Anterior cingulate cortex (tissue), 58 donors: ENCODE measurements around the gene UGT1A9.

Source experiments
- DNase-seq, 58 donors: peaks; one replicate each; lab custom pipeline; 2025; lab: John Stamatoyannopoulos, UW

Gene UGT1A9

DNA sequence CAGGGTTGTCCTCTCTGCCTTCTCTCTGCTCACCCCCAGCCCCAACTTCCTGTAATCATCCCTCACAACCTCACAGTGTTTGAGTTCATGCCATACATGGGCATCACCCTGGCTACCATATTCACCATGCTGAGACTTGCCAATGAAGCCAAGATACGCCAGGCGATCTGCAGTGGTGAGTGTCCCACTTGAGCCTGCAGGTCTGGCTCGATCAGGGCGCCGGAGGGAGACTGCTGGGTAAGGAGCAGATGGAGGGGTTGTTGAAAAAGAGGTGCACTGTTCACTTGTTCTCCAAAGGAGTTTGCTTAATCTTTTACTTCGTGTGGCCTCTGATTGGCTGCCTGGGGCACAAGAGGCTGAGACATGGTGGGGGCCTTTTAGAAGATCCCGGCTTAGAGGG is 121.0 kb downstream of the UGT1A9 start:
- DNase-seq = no peak

- DNase-seq = no peak
Observed at GRCh38 chr2:233793465-233794127, 121.9 kb downstream of the UGT1A9 start.

GRCh38 chr2:233794128-233794658 is 122.5 kb downstream of the UGT1A9 start:
- no peak for DNase-seq

DNA sequence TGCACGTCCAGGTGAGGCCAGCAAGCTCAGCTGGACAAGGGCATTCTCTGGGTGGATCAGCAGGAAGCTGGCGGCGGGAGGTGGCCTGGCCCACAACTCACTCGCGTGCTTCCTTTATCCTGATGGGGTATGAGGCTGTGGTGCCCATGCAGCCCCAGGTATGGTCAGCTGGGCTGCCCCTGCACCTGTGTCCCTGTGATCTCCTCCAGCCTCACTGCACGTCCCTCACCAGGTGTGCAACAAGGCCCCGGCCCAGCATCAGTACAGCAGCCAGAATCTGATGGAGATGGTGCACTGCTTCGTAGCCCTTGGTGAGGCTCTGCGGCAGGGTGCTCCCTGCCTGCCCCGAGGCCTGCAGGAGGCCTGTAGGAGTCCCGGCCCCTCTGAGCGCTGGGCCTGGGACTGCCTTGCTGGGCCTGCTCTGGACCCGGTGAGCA is 124.1 kb downstream of the UGT1A9 start:
- no peak for DNase-seq

DNA sequence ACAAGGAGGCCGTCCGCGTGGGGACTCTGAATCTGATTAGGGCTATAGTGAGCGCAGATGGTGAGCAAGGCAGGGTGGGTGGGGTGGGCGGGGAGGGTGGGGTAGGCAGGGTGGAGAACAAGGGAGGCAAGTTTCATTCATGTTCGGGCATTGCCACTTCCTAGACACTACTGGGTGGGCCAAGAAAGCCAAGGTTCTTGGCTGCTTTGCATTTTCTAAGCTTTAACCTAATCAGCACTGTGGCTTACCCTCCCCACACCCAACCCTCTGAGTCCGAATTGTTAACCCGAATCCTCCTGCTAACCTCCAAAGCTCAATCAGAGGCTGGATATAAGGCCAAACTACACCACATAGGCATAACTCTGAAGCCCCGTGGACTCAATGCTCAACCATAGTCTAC is 124.6 kb downstream of the UGT1A9 start:
- DNase-seq = peak in 1 of 58 donors; percentile 8

DNA sequence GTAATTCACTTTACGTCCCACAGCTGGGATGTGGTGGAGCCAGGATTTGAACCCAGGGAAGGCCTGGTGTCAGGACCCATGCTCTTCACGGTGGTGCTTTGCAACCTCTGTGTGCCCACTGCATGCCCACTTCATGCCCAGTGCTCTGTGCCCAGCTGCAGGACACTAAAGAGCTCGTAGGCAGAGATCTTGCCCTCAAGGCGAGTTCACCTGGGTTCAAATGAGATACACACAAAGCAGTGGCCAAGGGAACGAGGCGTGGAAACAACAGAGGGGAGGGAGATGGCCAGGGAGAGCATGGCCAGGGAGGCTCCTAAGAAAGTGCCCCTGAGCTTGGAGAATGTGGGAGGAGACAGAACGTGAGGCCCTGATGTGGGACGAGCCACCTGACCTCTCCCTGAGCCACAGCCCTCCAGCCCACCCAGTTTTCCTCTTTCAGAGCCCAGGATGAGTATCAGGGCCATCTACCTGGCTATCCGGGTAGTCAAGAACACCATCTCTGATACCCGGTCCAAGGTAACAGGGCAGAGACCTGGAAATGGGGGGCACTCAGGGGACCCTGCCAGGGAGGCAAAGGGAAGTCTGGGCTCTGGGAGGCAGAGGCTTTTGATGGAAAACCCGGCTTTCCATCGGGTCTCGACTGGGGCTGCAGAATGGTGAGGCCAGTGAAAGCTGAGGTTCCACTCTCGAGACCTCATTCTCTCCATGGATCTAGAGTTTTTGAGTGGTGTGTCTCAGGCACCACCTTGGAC is 126.8 kb downstream of the UGT1A9 start:
- DNase-seq = no peak

DNA sequence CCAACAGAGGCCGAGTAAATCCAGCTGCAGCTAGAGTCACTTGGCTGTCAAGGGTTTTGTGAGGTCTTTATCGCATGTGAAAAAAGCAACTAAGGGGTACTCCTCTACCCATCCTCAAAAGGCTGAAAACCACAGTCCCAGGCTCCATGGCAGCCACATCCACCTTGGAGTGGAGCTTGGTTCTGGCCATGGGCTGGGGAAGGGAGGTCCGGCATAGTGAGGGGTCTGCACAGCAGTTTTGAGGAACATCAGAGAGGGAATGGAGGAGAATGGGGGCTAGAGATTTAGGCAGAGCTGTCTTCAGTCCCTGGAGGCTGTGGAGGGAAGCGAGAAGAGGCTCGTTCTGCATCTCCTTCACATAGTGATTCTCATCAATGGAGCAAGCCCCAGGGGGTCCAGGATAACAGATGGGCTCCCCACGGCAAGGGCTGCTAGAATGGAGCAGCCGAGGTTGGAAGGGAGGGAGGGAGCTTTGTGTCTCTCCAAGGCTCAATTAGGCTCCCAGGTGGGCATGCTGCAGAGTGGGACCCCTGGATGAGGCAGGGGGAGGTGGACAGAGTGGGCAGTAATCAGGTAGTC is 127.5 kb downstream of the UGT1A9 start:
- no peak for DNase-seq

DNA sequence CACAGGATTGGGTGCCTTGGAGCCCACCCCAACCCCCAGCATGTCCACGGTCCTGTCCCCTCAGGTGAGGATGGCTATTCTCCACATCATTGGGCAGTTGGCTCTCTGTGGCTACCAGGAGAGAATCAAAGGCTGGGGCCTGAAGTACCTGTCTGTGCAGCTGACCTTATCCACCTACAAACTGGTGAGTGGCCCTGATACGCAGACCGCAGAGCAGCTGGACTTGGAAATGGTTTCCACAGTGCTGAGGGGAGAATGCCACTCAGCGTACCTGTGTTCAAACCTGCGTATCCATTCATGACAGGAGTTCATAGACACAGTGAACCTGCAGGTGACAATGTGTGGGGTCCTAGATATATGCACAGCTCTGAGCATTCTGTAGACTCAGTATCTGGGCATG is 128.0 kb downstream of the UGT1A9 start:
- no peak for DNase-seq

DNA sequence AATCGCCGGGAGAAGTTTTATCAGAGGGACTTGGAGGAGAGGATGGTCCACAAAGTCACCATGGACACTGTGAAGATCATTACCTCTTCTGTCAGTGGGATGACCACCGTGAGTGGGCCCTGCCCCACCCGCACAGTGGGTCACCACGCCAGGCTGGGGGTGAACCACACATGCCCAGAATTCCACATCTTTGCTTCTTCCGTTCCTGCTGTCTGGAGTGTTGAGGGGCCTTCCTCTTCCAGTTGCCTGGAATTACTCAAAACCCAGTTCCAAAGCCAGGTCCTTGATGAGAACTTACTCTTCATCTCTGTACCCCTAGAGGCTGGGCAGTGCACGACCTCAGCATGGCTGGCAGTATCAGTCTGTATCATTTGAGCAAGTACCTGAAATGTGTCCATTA is 128.5 kb downstream of the UGT1A9 start:
- no peak for DNase-seq

- peak in 14 of 58 donors; percentile 2 to 39 (median 11) for DNase-seq
Observed at GRCh38 chr2:233801357-233802131, 129.8 kb downstream of the UGT1A9 start.

GRCh38 chr2:233802132-233802815 is 130.6 kb downstream of the UGT1A9 start:
- DNase-seq = no peak

DNA sequence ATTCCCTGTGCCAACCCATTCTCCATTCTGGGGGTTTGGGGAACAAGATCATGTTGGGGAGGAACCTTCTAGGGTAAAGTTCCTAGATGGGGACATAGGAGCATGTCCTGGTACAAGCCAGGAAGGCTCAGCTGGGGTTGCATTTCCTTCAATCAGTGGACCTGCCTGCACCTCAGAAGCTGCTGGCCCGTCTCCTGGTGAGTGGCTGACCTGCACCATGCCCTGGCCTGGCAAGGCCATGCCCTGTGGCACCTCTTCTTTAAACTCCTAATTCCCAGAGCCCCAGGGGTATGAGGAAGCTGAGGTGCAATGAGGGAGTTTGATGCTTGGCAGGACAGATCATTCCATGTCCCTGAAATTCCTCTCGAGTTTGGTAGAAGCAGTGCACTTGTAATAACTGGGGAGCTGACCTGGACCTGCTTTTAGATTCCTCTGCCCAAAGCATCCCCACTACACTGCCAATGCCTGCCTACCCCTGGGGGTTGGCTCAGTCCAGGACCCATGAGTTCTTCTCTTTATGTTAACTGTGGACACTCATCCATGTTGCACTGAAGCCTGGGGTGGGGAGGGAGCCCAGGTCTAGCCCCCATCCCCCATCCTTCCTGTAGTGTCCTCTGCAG is 131.7 kb downstream of the UGT1A9 start:
- DNase-seq = no peak

GRCh38 chr2:233803994-233804393 is 132.3 kb downstream of the UGT1A9 start:
- DNase-seq = no peak

DNA sequence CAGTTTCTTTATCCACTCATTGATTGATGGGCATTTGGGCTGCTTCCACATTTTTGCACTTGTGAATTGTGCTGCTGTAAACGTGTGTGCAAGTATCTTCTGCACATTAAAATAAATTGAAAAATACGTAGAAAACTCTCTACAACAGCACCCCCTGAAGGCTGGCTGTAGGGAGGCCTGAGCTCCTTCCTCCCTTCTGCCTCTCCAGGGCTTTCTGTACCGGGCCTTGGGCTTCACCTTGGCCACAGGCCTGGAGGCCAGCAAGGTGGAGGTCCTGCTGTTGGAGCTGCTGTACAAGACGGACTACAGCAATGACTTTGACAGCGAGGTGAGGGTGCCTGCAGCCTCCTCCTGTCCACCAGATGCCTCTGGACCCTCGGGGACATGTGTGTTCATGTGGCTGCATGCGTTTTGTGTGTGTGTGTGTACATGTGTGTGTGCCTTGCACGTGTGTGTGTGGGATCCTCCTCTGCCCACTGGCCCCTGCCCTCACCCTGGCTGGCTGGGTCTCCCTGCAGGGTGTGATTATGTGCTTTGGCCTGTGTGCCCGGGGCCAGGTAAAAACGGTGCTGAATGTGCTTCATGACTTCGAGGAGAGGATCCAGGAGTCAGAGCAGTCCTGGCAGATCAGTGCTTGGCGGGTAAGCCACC is 135.6 kb downstream of the UGT1A9 start:
- DNase-seq = no peak

DNA sequence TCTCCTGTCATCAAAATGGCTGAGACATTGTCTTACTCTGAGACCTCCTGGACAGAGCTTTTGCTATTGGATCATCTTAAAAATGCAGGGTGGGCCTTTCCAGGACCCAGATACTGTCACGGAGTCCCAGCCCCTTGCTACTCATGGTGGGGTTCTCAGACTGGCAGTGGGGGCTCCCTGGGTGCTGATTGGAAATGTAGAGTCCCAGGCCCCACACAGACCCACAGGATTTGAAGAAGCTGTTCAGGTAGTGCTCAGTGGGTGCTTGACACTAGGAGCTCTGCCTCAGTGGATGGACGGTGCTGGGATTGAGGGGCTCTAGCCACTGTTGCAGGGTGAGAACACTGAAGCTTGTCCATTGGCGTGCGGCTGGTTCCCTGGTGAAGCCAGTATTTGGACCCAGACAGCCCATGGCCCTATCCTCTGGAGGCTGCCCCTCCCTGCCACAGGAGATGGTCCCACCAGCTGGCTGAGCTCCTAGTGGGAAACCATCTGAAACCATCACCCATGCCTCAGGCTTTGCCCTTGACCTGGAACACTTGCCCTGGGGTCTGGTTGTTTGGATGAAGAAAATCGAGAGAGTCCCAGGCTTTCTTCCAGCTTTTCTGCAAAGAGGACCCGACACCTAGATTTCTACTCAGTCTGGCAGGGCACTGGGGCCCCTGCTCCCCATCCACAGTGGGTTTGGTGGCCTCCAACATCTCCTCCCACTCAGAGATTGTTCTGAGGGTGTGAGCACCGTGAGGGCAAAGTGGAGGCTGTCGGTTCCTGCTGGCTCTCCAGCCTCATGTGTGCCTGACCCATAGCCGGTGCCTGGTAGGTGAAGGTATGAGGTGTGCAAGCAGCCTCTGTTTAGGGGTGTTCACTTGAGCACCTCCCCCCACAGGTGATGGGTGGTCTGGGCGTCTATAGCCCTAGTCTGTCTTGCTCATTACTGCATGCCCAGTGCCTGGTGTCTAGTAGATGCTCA is 136.6 kb downstream of the UGT1A9 start:
- DNase-seq = no peak

- no peak for DNase-seq
Observed at GRCh38 chr2:233810385-233810784, 138.7 kb downstream of the UGT1A9 start.

DNA sequence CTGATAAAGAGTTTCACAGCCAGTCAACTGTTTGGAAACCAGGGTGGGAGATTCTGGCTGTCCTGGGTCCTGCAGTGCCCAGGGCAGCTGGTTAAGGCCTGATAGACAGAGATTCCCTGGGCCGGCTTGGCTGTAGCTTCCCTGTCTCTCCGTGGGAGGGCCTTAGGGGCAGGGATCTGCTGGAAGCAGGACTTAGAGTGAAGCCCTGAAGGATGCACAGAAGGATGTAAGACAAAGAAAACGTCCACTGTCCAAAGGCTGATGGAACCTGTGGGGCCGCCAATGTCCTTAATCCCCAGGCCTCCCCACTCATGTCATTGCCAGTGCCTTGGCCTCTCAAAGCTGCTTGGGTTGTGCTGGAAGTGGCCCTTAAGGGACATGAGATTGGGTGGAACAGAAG is 139.4 kb downstream of the UGT1A9 start:
- no peak for DNase-seq

DNA sequence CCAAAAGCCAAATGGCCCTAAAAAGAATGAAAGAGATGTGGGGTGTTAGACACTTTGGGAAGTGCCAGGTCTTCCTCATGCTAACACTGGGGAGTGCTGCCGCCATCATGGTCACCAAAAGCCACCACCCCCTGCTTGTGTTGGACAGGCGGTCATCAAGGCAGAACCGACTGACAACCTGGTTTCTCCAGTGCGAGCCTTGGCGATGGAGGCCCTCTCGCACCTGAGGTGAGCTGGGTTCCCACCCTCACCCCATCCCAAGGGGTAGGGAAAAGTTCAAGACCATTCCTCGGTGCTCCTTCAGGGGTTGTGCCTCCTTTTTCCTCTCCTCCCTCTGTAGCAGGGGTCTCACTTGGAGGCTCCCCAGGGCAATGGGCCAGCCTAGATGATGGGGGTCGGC is 140.0 kb downstream of the UGT1A9 start:
- DNase-seq = no peak
